NCI-H2107 (cell line): ENCODE measurements around the gene BTN2A1.
"Not testable (repeated sequence)": the region's sequence is repeated elsewhere in the genome, so short reads cannot be mapped to it uniquely, and the experiment has no call there.

ENCODE experiments used
- DNase-seq: peaks from one replicate; lab custom pipeline; 2025; lab: John Stamatoyannopoulos, UW

BTN2A1 gene

DNA sequence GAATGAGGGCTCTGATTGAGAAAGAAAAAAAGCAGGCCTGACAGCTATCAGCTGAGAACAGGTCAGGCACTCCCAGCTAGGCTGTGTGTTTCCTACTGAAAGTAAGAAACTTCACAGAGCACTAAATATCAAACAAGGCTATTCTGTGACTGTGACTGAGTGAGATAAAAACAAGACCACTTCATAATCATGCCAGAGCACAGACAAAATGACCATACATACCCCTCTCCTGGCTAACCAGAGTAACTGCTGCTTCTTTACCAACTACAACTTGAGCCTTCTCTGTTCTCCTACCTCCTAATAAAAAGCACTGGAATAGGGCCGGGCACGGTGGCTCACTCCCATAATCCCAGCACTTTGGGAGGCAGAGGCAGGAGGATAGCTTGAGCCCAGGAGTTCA lies 35.5 kb downstream of the BTN2A1 start:
- DNase-seq: no peak

GRCh38 chr6:26494117-26494516 lies 36.4 kb downstream of the BTN2A1 start:
- no peak for DNase-seq

DNA sequence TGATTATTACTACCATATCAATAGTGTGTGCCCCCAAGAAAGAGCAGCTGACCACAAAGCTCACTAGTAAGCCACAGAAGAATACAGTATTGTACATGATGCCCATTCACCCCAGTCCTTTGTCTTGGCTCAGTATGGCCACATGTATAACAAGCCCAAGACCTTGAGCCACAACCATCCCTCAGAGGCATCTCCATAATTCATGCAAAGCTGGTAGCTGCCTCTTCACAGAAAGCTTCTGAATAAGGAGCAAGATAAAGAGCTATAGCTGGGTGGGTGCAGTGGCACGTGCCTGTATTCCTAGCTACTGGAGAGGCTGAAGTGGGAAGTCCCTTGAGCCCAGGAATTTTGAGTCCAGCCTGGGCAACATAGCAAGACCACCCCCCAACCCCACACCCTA lies 37.5 kb downstream of the BTN2A1 start:
- no peak for DNase-seq

- DNase-seq: no peak
Measured at GRCh38 chr6:26497610-26498009, 39.9 kb downstream of the BTN2A1 start.

- DNase-seq: no peak
Measured at GRCh38 chr6:26500102-26500501, 42.3 kb downstream of the BTN2A1 start, which contains the start of gene BTN1A1. Gene BTN1A1, plus strand, starts transcription at chr6:26500303. Its CDS starts 984 bp downstream, at chr6:26501287.

GRCh38 chr6:26501482-26501986 lies 43.8 kb downstream of the BTN2A1 start:
- no peak for DNase-seq

DNA sequence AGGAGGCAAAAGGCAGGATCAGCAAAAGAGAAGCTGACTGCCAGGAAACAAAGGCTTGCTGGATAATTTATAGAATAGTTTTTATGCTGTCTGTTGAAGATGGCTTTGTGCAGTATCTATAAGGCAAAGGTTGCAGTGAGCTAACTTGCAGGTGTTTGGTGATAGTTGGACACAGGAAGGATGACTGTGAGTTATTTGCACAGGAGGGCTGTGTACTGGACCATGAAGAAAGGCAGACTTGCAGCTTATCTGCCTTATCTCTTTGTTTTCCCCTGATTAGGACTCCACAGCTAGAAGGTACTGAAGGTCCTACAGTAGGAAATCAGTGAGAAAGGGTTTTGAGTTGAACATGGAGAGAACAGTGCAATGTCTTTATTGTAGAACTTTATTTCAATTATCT lies 44.4 kb downstream of the BTN2A1 start:
- no peak for DNase-seq

DNA sequence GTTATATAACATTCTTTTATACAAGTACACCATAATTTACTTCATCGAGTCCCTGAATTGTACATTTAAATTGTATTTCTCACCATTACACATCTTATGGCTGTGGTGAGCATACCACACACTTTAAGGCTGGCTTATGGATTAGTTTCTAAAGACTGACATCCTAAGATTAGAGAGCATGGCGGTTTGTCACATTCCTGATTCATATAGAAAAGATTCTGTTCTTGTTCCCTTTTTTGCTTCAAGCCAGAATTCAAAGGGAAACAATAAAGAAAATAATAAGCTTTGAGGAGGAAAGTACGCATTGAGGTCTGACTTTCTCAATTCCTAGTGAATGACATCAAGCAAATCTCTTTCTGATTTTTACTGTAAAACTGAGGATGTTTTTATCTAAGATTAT lies 44.9 kb downstream of the BTN2A1 start:
- DNase-seq: no peak

GRCh38 chr6:26507658-26508057 lies 49.9 kb downstream of the BTN2A1 start:
- DNase-seq: no peak

DNA sequence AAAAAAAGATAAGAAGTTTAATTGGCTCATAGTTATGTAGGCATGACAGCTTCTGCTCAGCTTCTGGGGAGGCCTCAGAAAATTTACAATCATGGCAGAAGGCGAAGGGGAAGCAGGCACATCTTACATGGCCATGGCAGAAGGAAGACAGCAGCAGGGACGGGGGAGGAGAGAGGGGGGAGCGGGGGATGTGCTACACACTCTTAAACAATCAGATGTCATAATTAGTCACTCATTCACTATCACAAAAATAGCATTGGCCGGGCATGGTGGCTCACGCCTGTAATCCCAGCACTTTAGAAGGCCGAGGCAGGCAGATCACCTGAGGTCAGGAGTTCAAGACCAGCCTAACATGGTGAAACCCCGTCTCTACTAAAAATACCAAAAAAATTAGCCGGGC lies 53.3 kb downstream of the BTN2A1 start:
- not testable (repeated sequence) for DNase-seq

GRCh38 chr6:26514984-26515383 lies 57.2 kb downstream of the BTN2A1 start:
- no peak for DNase-seq

- no peak for DNase-seq
Measured at GRCh38 chr6:26516481-26517427, 59.0 kb downstream of the BTN2A1 start.
